CD14-positive monocyte (primary cell): ENCODE results near the gene HMCN2. TPM values are rescaled to one million over a fixed set of nuclear protein-coding genes. Genes with fewer than 3 reads are reported as not detected.

ENCODE experiments used
- DNase-seq, 3 donors: peaks; one replicate each; pipeline ENCODE4 v3.0.0-alpha.2; 2011 to 2022
- H2AFZ ChIP-seq: 2 replicates; pipeline ENCODE4 v1.6.0; 2012; ENCODE audit warnings: mild to moderate bottlenecking, low read depth, low read length, inconsistent platforms; ENCODE audit not compliant: insufficient read depth, poor library complexity, severe bottlenecking
- H3K27ac ChIP-seq, 2 donors: 1 replicate in 1 of 2; 2 replicates in 1 of 2; pipeline ENCODE4 v1.5.1; 2012 to 2013; ENCODE audit warnings: low read length in 2 of 2, control low read depth in 1 of 2, inconsistent platforms in 1 of 2, low read depth in 1 of 2, mild to moderate bottlenecking in 1 of 2
- H3K27me3 ChIP-seq, 2 donors: one replicate each; pipeline versions ENCODE4 v1.6.0 to v1.6.1; 2011 to 2013; ENCODE audit warnings: low read length in 2 of 2; ENCODE audit not compliant: control insufficient read depth in 2 of 2, insufficient read depth in 2 of 2
- H3K36me3 ChIP-seq, 2 donors: replicated peaks in 1 of 2; 1 replicate in 1 of 2; 2 replicates in 1 of 2; pipeline versions ENCODE4 v1.5.1 to v1.6.1; 2012 to 2013; ENCODE audit warnings: low read length in 2 of 2, control low read depth in 1 of 2, inconsistent platforms in 1 of 2, mild to moderate bottlenecking in 1 of 2; ENCODE audit not compliant: insufficient read depth in 2 of 2, control insufficient read depth in 1 of 2
- H3K4me1 ChIP-seq, 2 donors: 1 replicate in 1 of 2; 2 replicates in 1 of 2; pipeline versions ENCODE4 v1.5.1 to v1.6.1; 2012 to 2013; ENCODE audit warnings: low read length in 2 of 2, control low read depth in 1 of 2, inconsistent platforms in 1 of 2, mild to moderate bottlenecking in 1 of 2, moderate library complexity in 1 of 2; ENCODE audit not compliant: insufficient read depth in 2 of 2, control insufficient read depth in 1 of 2
- H3K4me2 ChIP-seq: replicated peaks from 2 replicates; pipeline ENCODE3; 2012; ENCODE audit warnings: low read length, moderate library complexity, mild to moderate bottlenecking; ENCODE audit not compliant: poor library complexity, severe bottlenecking; ENCODE audit errors: extremely low read depth
- H3K4me3 ChIP-seq, 3 experiments: fragments of 200-600 bp in 1 of 3; sonication (generic) in 1 of 3; replicated peaks in 1 of 3; 1 replicate in 2 of 3; 2 replicates in 1 of 3; pipeline ENCODE4 v1.5.1; 2011 to 2013; ENCODE audit warnings: low read length in 3 of 3, mild to moderate bottlenecking in 3 of 3, control low read depth in 2 of 3, low read depth in 2 of 3, inconsistent platforms in 1 of 3, moderate library complexity in 1 of 3
- H3K79me2 ChIP-seq: 2 replicates; pipeline ENCODE4 v1.6.0; 2012; ENCODE audit warnings: mild to moderate bottlenecking, control low read depth, inconsistent platforms, low read length, moderate library complexity; ENCODE audit not compliant: insufficient read depth
- H3K9ac ChIP-seq: 2 replicates; pipeline ENCODE4 v1.6.0; 2017; ENCODE audit warnings: low read length, mild to moderate bottlenecking; ENCODE audit not compliant: insufficient read depth, poor library complexity, severe bottlenecking
- H3K9me3 ChIP-seq, 2 donors: replicated peaks in 1 of 2; 1 replicate in 1 of 2; 2 replicates in 1 of 2; pipeline versions ENCODE4 v1.5.1 to v1.6.1; 2012 to 2013; ENCODE audit warnings: low read length in 2 of 2, control low read depth in 1 of 2; ENCODE audit not compliant: control insufficient read depth in 1 of 2, insufficient read depth in 1 of 2
- H4K20me1 ChIP-seq: 2 replicates; pipeline ENCODE4 v1.6.0; 2012; ENCODE audit warnings: mild to moderate bottlenecking, low read length, control low read depth, moderate library complexity; ENCODE audit not compliant: insufficient read depth
- H3K27ac Mint-ChIP-seq, 7 donors: one replicate each; pipeline ENCODE4 v1.8.0; 2020; ENCODE audit warnings: mild to moderate bottlenecking in 7 of 7, mixed read lengths in 7 of 7, moderate library complexity in 6 of 7, inconsistent platforms in 2 of 7
- H3K27me3 Mint-ChIP-seq, 3 donors: one replicate each; pipeline ENCODE4 v1.8.0; 2021 to 2022; ENCODE audit warnings: low read depth in 3 of 3, mild to moderate bottlenecking in 3 of 3, mixed read lengths in 3 of 3, moderate library complexity in 3 of 3, inconsistent platforms in 1 of 3
- H3K36me3 Mint-ChIP-seq, 2 donors: one replicate each; pipeline ENCODE4 v1.8.0; 2020; ENCODE audit warnings: mixed read lengths in 2 of 2, inconsistent platforms in 1 of 2, mild to moderate bottlenecking in 1 of 2
- H3K4me1 Mint-ChIP-seq: one replicate; pipeline ENCODE4 v1.8.0; 2020; ENCODE audit warnings: mild to moderate bottlenecking, mixed read lengths
- H3K4me3 Mint-ChIP-seq, 2 donors: one replicate each; pipeline ENCODE4 v1.8.0; 2020; ENCODE audit warnings: mild to moderate bottlenecking in 2 of 2, mixed read lengths in 2 of 2, moderate library complexity in 1 of 2
- H3K9me3 Mint-ChIP-seq, 7 donors: one replicate each; pipeline ENCODE4 v1.8.0; 2020 to 2022; ENCODE audit warnings: mixed read lengths in 7 of 7, mild to moderate bottlenecking in 6 of 7, moderate library complexity in 6 of 7, inconsistent platforms in 2 of 7
- CTCF ChIP-seq: fragments of 200-600 bp; IDR thresholded peaks from one replicate; pipeline ENCODE4 v1.8.0; 2022; ENCODE audit warnings: antibody characterized with exemption, mild to moderate bottlenecking
- WGBS: methylation state at CpG from one replicate; pipeline ENCODE4 v1.1.5; 2013; ENCODE audit warnings: missing lambda C conversion rate; ENCODE audit not compliant: insufficient coverage; 5-methylcytosine and 5-hydroxymethylcytosine counted together
- intact Hi-C, 2 donors: fragments of 100-400 bp; cut with micrococcal nuclease; formaldehyde crosslinking; loops; one replicate each; pipeline versions ENCODE4 v1.15.0 to v1.15.1; 2023
- polyA plus RNA-seq, 3 donors: library from polyadenylated mRNA; depleted of rRNA in 1 of 3; unstranded in 2 of 3; stranded (reverse) in 1 of 3; fragments of 300-500 nt in 2 of 3; fragments of >200 nt in 1 of 3; fragmentation: Illumina TruSeq in 2 of 3; gene quantifications; 1 replicate in 2 of 3; 2 replicates in 1 of 3; pipeline ENCODE4 v1.2.3, GENCODE V29; 2012 to 2021

Gene HMCN2
- polyA plus RNA-seq, 3 donors = not detected

GRCh38 chr9:130441031-130441430 lies 175.5 kb downstream of the HMCN2 start:
- Mint-ChIP-seq H3K36me3 (no peaks in the 10 kb centered on the region), H3K4me3 (no peak overlapping the region), H3K9me3 (peaks cover 4 to 27% (median 24%) of the 10 kb centered on the region in 7 donors), H3K4me1 (peaks cover 7% of the 10 kb centered on the region), H3K27me3 (peaks cover 36 to 48% (median 43%) of the 10 kb centered on the region in 3 donors), H3K27ac (no peak overlapping the region)
- Histone ChIP-seq H3K27ac (no peak overlapping the region), H3K79me2 (no peaks in the 10 kb centered on the region), H3K9ac (no peak overlapping the region), H3K4me1 (peaks cover 7 to 18% of the 10 kb centered on the region in 2 donors), H3K36me3 (no peaks in the 10 kb centered on the region), H3K4me2 (no peak overlapping the region), H3K9me3 (peaks cover 15 to 16% of the 10 kb centered on the region in 2 donors), H3K27me3 (peaks cover 14 to 25% of the 10 kb centered on the region in 2 donors), H3K4me3 (no peak overlapping the region), H2AFZ (no peak overlapping the region), H4K20me1 (no peaks in the 10 kb centered on the region)
- intact Hi-C loops = no loop called here
- no peak for TF ChIP-seq CTCF
- no peak for DNase-seq
- WGBS = no CpG with 5 or more reads among the region's 1 CpG

GRCh38 chr9:130442746-130443455 lies 177.3 kb downstream of the HMCN2 start:
- H4K20me1 ChIP-seq = no peaks in the 10 kb centered on the region
- H3K36me3 Mint-ChIP-seq = no peaks in the 10 kb centered on the region
- intact Hi-C loops = no loop called here
- 95% methylated on average over 5 of the region's 9 CpGs for WGBS
- H3K36me3 ChIP-seq = no peaks in the 10 kb centered on the region
- H3K27ac ChIP-seq = no peak overlapping the region
- peaks cover 29 to 40% (median 37%) of the 10 kb centered on the region in 3 donors for H3K27me3 Mint-ChIP-seq
- no peak overlapping the region for H3K4me3 ChIP-seq
- no peak overlapping the region for H2AFZ ChIP-seq
- H3K27ac Mint-ChIP-seq = no peak overlapping the region
- no peak for TF ChIP-seq CTCF
- H3K27me3 ChIP-seq = peaks cover 14 to 25% of the 10 kb centered on the region in 2 donors
- H3K9me3 ChIP-seq = peaks cover 15 to 16% of the 10 kb centered on the region in 2 donors
- H3K4me1 ChIP-seq = peaks cover 14 to 29% of the 10 kb centered on the region in 2 donors
- peaks cover 4 to 27% (median 24%) of the 10 kb centered on the region in 7 donors for H3K9me3 Mint-ChIP-seq
- no peaks in the 10 kb centered on the region for H3K79me2 ChIP-seq
- no peak overlapping the region for H3K4me3 Mint-ChIP-seq
- DNase-seq = no peak
- H3K4me2 ChIP-seq = no peak overlapping the region
- peaks cover 20% of the 10 kb centered on the region for H3K4me1 Mint-ChIP-seq
- H3K9ac ChIP-seq = no peak overlapping the region
